HepG2 (cell line): ENCODE results near the gene DSCAM. TPM values are rescaled to one million over a fixed set of nuclear protein-coding genes. Genes with fewer than 3 reads are reported as not detected.

ENCODE experiments used
- ATAC-seq: fragments of 200-7000 bp; cut with Tn5 transposase; 3 replicates; pipeline ENCODE4 v1.9.1; 2020; ENCODE audit warnings: mild to moderate bottlenecking, moderate library complexity
- BruUV-seq: library from RNA; stranded (reverse); fragments of 400-500 nt; replicated peaks from 2 replicates; lab custom pipeline; 2021; lab: Mats Ljungman, UMichigan
- CTCF ChIA-PET: fragments of 300-600 bp; formaldehyde crosslinking; extraction: SDS; loops from one replicate; lab custom pipeline; 2021; ENCODE audit warnings: low total read pairs, inconsistent platforms, low intra/inter-chr PET ratio; lab: Yijun Ruan, JAX
- POLR2A ChIA-PET: fragments of 350-600 bp; sonication (Branson Sonifier 250); formaldehyde crosslinking; loops from one replicate; lab custom pipeline; 2020; ENCODE audit warnings: antibody characterized with exemption, inconsistent platforms; lab: Yijun Ruan, JAX
- DNase-seq: peaks from one replicate; pipeline ENCODE4 v3.0.0-alpha.2; 2015; ENCODE audit warnings: low spot score
- FAIRE-seq: peaks from 3 replicates; lab custom pipeline; 2011; peaks lifted over from hg19 to GRCh38; lab: Jason Lieb, UNC
- H2AFZ ChIP-seq: one replicate; pipeline ENCODE4 v1.6.1; 2011; ENCODE audit warnings: low read length, inconsistent platforms
- H3K27ac ChIP-seq: fragments of 300-600 bp; 3 replicates; pipeline ENCODE4 v1.8.0; 2011; ENCODE audit warnings: mixed run types, mild to moderate bottlenecking, mixed read lengths, low read length, inconsistent platforms; ENCODE audit not compliant: insufficient read depth; ENCODE audit errors: extremely low read length
- H3K27me3 ChIP-seq, 2 experiments: fragments of 200-600 bp in 1 of 2; 2 replicates in 1 of 2; 3 replicates in 1 of 2; pipeline versions ENCODE4 v1.6.0 to v1.8.0; 2011; ENCODE audit warnings: low read length in 2 of 2, mild to moderate bottlenecking in 2 of 2, moderate library complexity in 2 of 2, inconsistent platforms in 1 of 2; ENCODE audit not compliant: insufficient read depth in 2 of 2, control insufficient read depth in 1 of 2
- H3K36me3 ChIP-seq, 2 experiments: fragments of 200-600 bp in 1 of 2; replicated peaks in 1 of 2; 2 replicates in 1 of 2; 3 replicates in 1 of 2; pipeline versions ENCODE4 v1.5.1 to v1.8.0; 2011; ENCODE audit warnings: low read length in 2 of 2, inconsistent platforms in 1 of 2; ENCODE audit not compliant: insufficient read depth in 2 of 2, control insufficient read depth in 1 of 2
- H3K4me1 ChIP-seq: 2 replicates; pipeline ENCODE4 v1.5.1; 2012; ENCODE audit warnings: low read length, inconsistent platforms; ENCODE audit not compliant: insufficient read depth
- H3K4me2 ChIP-seq: 2 replicates; pipeline ENCODE4 v1.6.0; 2011; ENCODE audit warnings: low read depth, low read length, inconsistent platforms
- H3K4me3 ChIP-seq, 3 experiments: fragments of 200-600 bp in 1 of 3; sonication (generic), shearing (Covaris generic) in 1 of 3; replicated peaks in 1 of 3; 2 replicates each; pipeline ENCODE4 v1.5.1; 2011 to 2016; ENCODE audit warnings: low read length in 3 of 3, inconsistent platforms in 2 of 3, low read depth in 2 of 3, mild to moderate bottlenecking in 2 of 3, control low read depth in 1 of 3, mixed read lengths in 1 of 3; ENCODE audit not compliant: insufficient read depth in 1 of 3
- H3K79me2 ChIP-seq: one replicate; pipeline ENCODE4 v1.6.1; 2011; ENCODE audit warnings: low read length, inconsistent platforms; ENCODE audit not compliant: insufficient read depth
- H3K9ac ChIP-seq: 2 replicates; pipeline ENCODE4 v1.6.0; 2011; ENCODE audit warnings: mild to moderate bottlenecking, low read depth, low read length, inconsistent platforms; ENCODE audit not compliant: insufficient read depth
- H3K9me3 ChIP-seq: 2 replicates; pipeline ENCODE4 v1.5.1; 2012; ENCODE audit warnings: mild to moderate bottlenecking, low read length
- H4K20me1 ChIP-seq: 2 replicates; pipeline ENCODE4 v1.6.0; 2011; ENCODE audit warnings: inconsistent platforms, mild to moderate bottlenecking, low read length, moderate library complexity; ENCODE audit not compliant: insufficient read depth
- ARHGAP35 ChIP-seq: sonication (generic); formaldehyde crosslinking; IDR thresholded peaks from 2 replicates; pipeline ENCODE4 v1.9.0; 2022; ENCODE audit warnings: mild to moderate bottlenecking, inconsistent platforms, moderate library complexity, missing genetic modification reagents, borderline replicate concordance
- BRF2 ChIP-seq: sonication (generic); formaldehyde crosslinking; IDR thresholded peaks from 2 replicates; pipeline ENCODE4 v1.8.1; 2022; ENCODE audit warnings: mild to moderate bottlenecking, missing genetic modification reagents
- HNRNPLL ChIP-seq: fragments of 200-400 bp; formaldehyde crosslinking; IDR thresholded peaks from 2 replicates; pipeline ENCODE4 v1.6.1; 2017; ENCODE audit warnings: mild to moderate bottlenecking, low read depth, low read length; ENCODE audit not compliant: poor library complexity, severe bottlenecking
- JUNB ChIP-seq: sonication (generic); formaldehyde crosslinking; IDR thresholded peaks from 2 replicates; pipeline ENCODE4 v1.8.0; 2022; ENCODE audit warnings: missing genetic modification reagents, mild to moderate bottlenecking, borderline replicate concordance
- MAFK ChIP-seq, 2 experiments: IDR thresholded peaks in 1 of 2; conservative IDR thresholded peaks in 1 of 2; 2 replicates each; pipeline ENCODE4 v1.6.1; 2011; ENCODE audit warnings: improper control_type of control experiment in 2 of 2, low read length in 2 of 2
- RFXANK ChIP-seq: IDR thresholded peaks from 2 replicates; pipeline ENCODE4 v1.6.1; 2016
- RXRB ChIP-seq: IDR thresholded peaks from 2 replicates; pipeline ENCODE4 v1.6.1; 2016; ENCODE audit warnings: borderline replicate concordance, missing genetic modification reagents, missing compliant biosample characterization
- SIN3A ChIP-seq: IDR thresholded peaks from 2 replicates; pipeline ENCODE4 v1.6.1; 2011; ENCODE audit warnings: low read depth, mild to moderate bottlenecking, control low read depth, low read length, borderline replicate concordance
- ZNF333 ChIP-seq: sonication (generic); formaldehyde crosslinking; IDR thresholded peaks from 2 replicates; pipeline ENCODE4 v1.4.0; 2020; ENCODE audit warnings: mild to moderate bottlenecking, missing genetic modification reagents, borderline replicate concordance
- ZNF34 ChIP-seq: sonication (generic); formaldehyde crosslinking; IDR thresholded peaks from 2 replicates; pipeline ENCODE4 v1.4.0; 2020; ENCODE audit warnings: mild to moderate bottlenecking, missing genetic modification reagents, borderline replicate concordance
- ZNF598 ChIP-seq: sonication (generic); formaldehyde crosslinking; IDR thresholded peaks from 2 replicates; pipeline ENCODE4 v1.5.1; 2020; ENCODE audit warnings: mild to moderate bottlenecking, missing genetic modification reagents, borderline replicate concordance
- ZNF761 ChIP-seq: sonication (generic); formaldehyde crosslinking; conservative IDR thresholded peaks from 2 replicates; pipeline ENCODE4 v1.4.0; 2020; ENCODE audit warnings: mild to moderate bottlenecking, missing genetic modification reagents
- ZSCAN9 ChIP-seq: IDR thresholded peaks from 2 replicates; pipeline ENCODE4 v1.6.1; 2016; ENCODE audit warnings: borderline replicate concordance
- WGBS: methylation state at CpG from one replicate; pipeline ENCODE4 v1.1.6; 2017; ENCODE audit warnings: low lambda C conversion rate; 5-methylcytosine and 5-hydroxymethylcytosine counted together
- in situ Hi-C: cut with HindIII; loops from 2 replicates; pipeline ENCODE4 v1.10.0; 2017; ENCODE audit warnings: low pct_unique_long_range_greater_than_20kb; ENCODE audit not compliant: extremely low pct_ligation_motif_present
- intact Hi-C: fragments of 100-400 bp; cut with micrococcal nuclease; formaldehyde crosslinking; loops from one replicate; pipeline ENCODE4 v1.10.0; 2022; ENCODE audit not compliant: unreplicated experiment
- polyA plus RNA-seq, 8 experiments: library from polyadenylated mRNA; depleted of rRNA in 3 of 8; stranded (reverse) in 7 of 8; unstranded in 1 of 8; fragments of >200 nt; fragmentation: Illumina TruSeq in 4 of 8; extraction: Trizol in 4 of 8; gene quantifications; 2 replicates each; pipeline versions ENCODE4 v1.2.1 to v1.2.3, GENCODE V29; 2011 to 2016; ENCODE audit warnings: low read depth in 4 of 8, missing spikeins in 1 of 8, mixed read lengths in 1 of 8; ENCODE audit not compliant: insufficient read depth in 1 of 8
- total RNA-seq, 5 experiments: library from RNA; depleted of rRNA; stranded (reverse); fragments of >200 nt; fragmentation: Illumina TruSeq; extraction: Trizol; gene quantifications; 2 replicates each; pipeline ENCODE4 v1.2.3, GENCODE V29; 2016; ENCODE audit warnings: low read depth in 1 of 5
- TF ChIP-seq, protein P1 (sequence below), 2 experiments: IDR thresholded peaks; 2 replicates each; pipeline ENCODE4 v1.6.1; 2011 to 2012; ENCODE audit warnings: low read length in 2 of 2, borderline replicate concordance in 1 of 2, low read depth in 1 of 2, mild to moderate bottlenecking in 1 of 2, moderate library complexity in 1 of 2

The DSCAM gene
- total and polyA plus RNA-seq, 2 of the 13 experiments (the other 11 are each of a cell fraction or from before 2014, with no cell fraction given): not detected

DNA sequence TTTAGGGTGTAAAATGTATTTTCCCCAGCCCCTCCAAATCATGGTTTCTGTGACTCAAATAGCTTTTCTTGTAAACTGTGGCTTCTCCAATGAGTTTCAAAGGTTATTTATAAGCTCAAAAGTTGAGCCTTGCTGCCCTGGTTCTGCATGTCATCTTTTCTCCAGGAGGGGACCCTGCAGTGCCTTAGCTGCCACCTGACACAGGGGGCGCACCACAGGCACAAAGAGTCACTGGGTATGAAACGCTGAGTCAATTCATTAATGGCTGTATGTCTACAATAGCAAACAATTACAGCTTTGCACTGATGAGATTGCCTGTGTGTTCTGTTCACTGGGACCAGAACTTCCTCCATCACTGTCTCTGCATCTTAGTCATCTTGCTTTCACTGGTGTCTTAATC lies 878.9 kb downstream of the DSCAM start (continued):
- TF ChIP-seq BRF2 (CRISPR knock-in tag) (no peak), RFXANK (CRISPR knock-in tag) (no peak), ZNF598 (CRISPR knock-in tag) (no peak), MAFK (conservative IDR thresholded peaks at IDR 0.05 in 1 of 2, IDR thresholded peaks at IDR 0.05 in 1 of 2; ENCODE audit: low read length in 2 of 2) (no peak), SIN3A (no peak), ZNF761 (CRISPR knock-in tag) (no peak)
- TF ChIP-seq, protein P1, sequence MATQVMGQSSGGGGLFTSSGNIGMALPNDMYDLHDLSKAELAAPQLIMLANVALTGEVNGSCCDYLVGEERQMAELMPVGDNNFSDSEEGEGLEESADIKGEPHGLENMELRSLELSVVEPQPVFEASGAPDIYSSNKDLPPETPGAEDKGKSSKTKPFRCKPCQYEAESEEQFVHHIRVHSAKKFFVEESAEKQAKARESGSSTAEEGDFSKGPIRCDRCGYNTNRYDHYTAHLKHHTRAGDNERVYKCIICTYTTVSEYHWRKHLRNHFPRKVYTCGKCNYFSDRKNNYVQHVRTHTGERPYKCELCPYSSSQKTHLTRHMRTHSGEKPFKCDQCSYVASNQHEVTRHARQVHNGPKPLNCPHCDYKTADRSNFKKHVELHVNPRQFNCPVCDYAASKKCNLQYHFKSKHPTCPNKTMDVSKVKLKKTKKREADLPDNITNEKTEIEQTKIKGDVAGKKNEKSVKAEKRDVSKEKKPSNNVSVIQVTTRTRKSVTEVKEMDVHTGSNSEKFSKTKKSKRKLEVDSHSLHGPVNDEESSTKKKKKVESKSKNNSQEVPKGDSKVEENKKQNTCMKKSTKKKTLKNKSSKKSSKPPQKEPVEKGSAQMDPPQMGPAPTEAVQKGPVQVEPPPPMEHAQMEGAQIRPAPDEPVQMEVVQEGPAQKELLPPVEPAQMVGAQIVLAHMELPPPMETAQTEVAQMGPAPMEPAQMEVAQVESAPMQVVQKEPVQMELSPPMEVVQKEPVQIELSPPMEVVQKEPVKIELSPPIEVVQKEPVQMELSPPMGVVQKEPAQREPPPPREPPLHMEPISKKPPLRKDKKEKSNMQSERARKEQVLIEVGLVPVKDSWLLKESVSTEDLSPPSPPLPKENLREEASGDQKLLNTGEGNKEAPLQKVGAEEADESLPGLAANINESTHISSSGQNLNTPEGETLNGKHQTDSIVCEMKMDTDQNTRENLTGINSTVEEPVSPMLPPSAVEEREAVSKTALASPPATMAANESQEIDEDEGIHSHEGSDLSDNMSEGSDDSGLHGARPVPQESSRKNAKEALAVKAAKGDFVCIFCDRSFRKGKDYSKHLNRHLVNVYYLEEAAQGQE (IDR thresholded peaks at IDR 0.05; ENCODE audit: borderline replicate concordance in 1 of 2, low read depth in 1 of 2, low read length in 2 of 2): no peak
- TF ChIP-seq, all 625 proteins: peak for 0

- POLR2A ChIA-PET: no interaction called here
- whole genome bisulfite sequencing: 6% methylated on average over 3 of the region's 3 CpGs
- Histone ChIP-seq H3K27me3 (no peaks in the 10 kb centered on the region), H3K4me3 (no peak overlapping the region), H3K9ac (no peak overlapping the region), H4K20me1 (no peaks in the 10 kb centered on the region), H3K79me2 (no peaks in the 10 kb centered on the region), H2AFZ (no peak overlapping the region), H3K27ac (no peak overlapping the region), H3K4me2 (no peak overlapping the region), H3K9me3 (peaks cover 95% of the 10 kb centered on the region), H3K4me1 (no peaks in the 10 kb centered on the region), H3K36me3 (no peaks in the 10 kb centered on the region)
- BruUV-seq: no TSS peak
- FAIRE-seq: no peak
- in situ Hi-C loops: no loop called here
- DNase-seq: no peak
- intact Hi-C loops: no loop called here
- ATAC-seq: no peak
- no peak for TF ChIP-seq ZSCAN9 (CRISPR knock-in tag)
- TF ChIP-seq HNRNPLL: no peak
- TF ChIP-seq ZNF333: no peak
- TF ChIP-seq RXRB: no peak
- TF ChIP-seq ARHGAP35 (CRISPR knock-in tag): no peak
- no peak for TF ChIP-seq ZNF34
- no peak for TF ChIP-seq JUNB (CRISPR knock-in tag)
- CTCF ChIA-PET: no interaction called here
These were observed 880.2 kb downstream of the DSCAM start for GRCh38 chr21:39966786-39967185.
